ENCODE measurements around the gene PRDM5.

DNA sequence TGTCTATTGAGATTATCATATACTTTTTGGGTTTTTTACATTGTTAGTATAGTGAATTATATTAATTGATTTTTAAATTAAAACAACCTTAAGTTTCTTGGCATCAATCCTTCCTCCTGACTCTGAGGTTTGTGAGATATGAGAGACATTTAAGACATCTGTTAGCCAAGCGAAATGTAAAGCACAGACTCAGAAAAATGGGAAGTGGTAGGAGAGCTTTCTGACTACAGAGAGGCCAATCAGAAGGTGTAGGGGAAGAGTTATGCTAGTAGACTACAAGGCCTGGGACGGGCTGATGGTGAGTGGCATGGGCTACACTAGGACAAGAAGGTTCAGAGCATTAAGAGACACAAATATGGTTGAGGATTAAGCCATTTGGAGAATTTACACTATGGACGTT lies 255.4 kb downstream of the PRDM5 start:
- TF ChIP-seq EZH2 (IDR thresholded peaks at IDR 0.05; ENCODE audit: low read length, missing control alignments), result no peak
- TF ChIP-seq CTCF (conservative IDR thresholded peaks at IDR 0.05 in 1 of 2, IDR thresholded peaks at IDR 0.05 in 1 of 2; ENCODE audit: low read depth in 1 of 2, low read length in 2 of 2), result no peak

Data from fibroblast of lung (primary cell).